Endothelial cell of umbilical vein (primary cell): ENCODE measurements around the gene DCLK1.

Experiments used
- CTCF ChIP-seq, 2 donors: IDR thresholded peaks; 1 replicate in 1 of 2; 2 replicates in 1 of 2; pipeline ENCODE4 v1.5.1; 2011; ENCODE audit warnings: low read length in 2 of 2, mild to moderate bottlenecking in 2 of 2, moderate library complexity in 2 of 2, control low read depth in 1 of 2, inconsistent platforms in 1 of 2, low read depth in 1 of 2; ENCODE audit not compliant: insufficient read depth in 1 of 2; ENCODE audit errors: extremely low read depth in 1 of 2
- EZH2 ChIP-seq: IDR thresholded peaks from 2 replicates; pipeline ENCODE4 v1.6.1; 2012; ENCODE audit warnings: borderline replicate concordance, low read depth, mild to moderate bottlenecking, moderate library complexity, low read length, inconsistent platforms; ENCODE audit not compliant: severe bottlenecking
- FOS ChIP-seq: IDR thresholded peaks from 2 replicates; pipeline ENCODE4 v1.6.1; 2011; ENCODE audit warnings: mild to moderate bottlenecking, low read length, moderate library complexity, borderline replicate concordance; ENCODE audit not compliant: insufficient read depth
- JUN ChIP-seq: IDR thresholded peaks from 2 replicates; pipeline ENCODE4 v1.6.1; 2011; ENCODE audit warnings: borderline replicate concordance, low read depth; ENCODE audit not compliant: insufficient read length, insufficient read depth
- MAX ChIP-seq: IDR thresholded peaks from 2 replicates; pipeline ENCODE4 v1.6.1; 2011; ENCODE audit not compliant: insufficient read depth, insufficient read length
- MYC ChIP-seq: IDR thresholded peaks from one replicate; pipeline ENCODE4 v1.6.1; 2011; ENCODE audit warnings: mild to moderate bottlenecking, low read depth, low read length
- POLR2A ChIP-seq: IDR thresholded peaks from 2 replicates; pipeline ENCODE4 v1.6.1; 2012; ENCODE audit warnings: low read depth, mild to moderate bottlenecking, control low read depth, low read length
- POLR2AphosphoS5 ChIP-seq: IDR thresholded peaks from 2 replicates; pipeline ENCODE4 v1.6.1; 2012; ENCODE audit warnings: low read depth, mild to moderate bottlenecking, control low read depth, low read length, moderate library complexity; ENCODE audit not compliant: insufficient read depth

- TF ChIP-seq EZH2 (no peak), CTCF (IDR thresholded peaks at IDR 0.05; ENCODE audit: extremely low read depth in 1 of 2, insufficient read depth in 1 of 2, low read depth in 1 of 2, low read length in 2 of 2) (no peak), POLR2AphosphoS5 (no peak), POLR2A (no peak), JUN (no peak), FOS (no peak), MAX (no peak), MYC (no peak)
These were observed 218.3 kb downstream of the DCLK1 start for GRCh38 chr13:35912841-35913240.
